Retinal pigment epithelial cell (primary cell): ENCODE measurements around the gene LYRM7.
A peak's percentile ranks its signal among the peaks of the same experiment; 100 is the strongest.
"Not testable (repeated sequence)": the region's sequence is repeated elsewhere in the genome, so short reads cannot be mapped to it uniquely, and the experiment has no call there.

Experiments
- DNase-seq: peaks from one replicate; pipeline ENCODE4 v3.0.0-alpha.2; 2010; ENCODE audit warnings: low read depth
- H3K4me3 ChIP-seq: 2 replicates; pipeline ENCODE4 v1.5.1; 2011; ENCODE audit warnings: mild to moderate bottlenecking, low read length, control low read depth, moderate library complexity
- TF ChIP-seq, protein P1 (sequence below): conservative IDR thresholded peaks from 2 replicates; pipeline ENCODE4 v1.5.1; 2011; ENCODE audit warnings: low read depth, low read length, control low read depth, inconsistent platforms

LYRM7 gene

DNA sequence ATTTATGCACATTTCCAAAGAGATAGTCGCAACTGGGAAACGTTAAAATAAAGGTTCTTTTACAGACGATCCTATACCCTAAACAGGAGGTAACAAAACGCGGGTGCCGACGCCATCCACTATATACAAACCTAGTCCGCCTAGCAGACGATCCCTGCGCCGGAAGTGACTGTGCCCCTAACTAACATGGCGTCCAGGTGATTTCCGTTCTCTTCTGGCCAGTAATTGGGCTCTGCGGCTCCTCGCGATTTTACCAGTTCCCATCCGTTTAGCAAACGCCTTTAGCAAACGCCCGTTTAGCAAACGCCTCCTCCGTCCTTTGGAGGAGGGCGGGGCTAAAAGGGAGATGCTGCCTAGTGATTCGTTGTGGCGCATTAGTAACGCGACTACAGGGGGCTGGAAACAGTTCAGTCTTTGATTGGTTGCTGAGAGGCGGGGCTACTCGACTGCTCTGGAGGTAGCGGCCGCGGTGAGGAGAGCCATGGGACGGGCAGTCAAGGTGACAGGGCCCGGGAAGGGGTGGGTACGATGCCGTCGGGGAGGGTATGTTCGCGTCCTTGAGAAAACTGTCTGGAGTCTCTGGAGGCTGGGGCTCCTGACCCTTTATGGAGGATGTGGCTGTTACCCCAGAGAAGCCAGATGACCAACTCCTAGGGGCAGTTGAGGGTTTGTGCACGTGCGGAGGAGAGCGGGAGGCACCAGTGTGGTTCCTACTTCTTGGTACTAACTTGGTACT is at the start of gene LYRM7:
TSS of gene LYRM7 (plus strand) at position 405 of the 736 bp plus-strand sequence. CDS start at position 482, 77 bp downstream.
- peak; percentile 98 for DNase-seq
- peak within 1 kb of the TSS; percentile 88 for H3K4me3 ChIP-seq
- TF ChIP-seq, protein P1, sequence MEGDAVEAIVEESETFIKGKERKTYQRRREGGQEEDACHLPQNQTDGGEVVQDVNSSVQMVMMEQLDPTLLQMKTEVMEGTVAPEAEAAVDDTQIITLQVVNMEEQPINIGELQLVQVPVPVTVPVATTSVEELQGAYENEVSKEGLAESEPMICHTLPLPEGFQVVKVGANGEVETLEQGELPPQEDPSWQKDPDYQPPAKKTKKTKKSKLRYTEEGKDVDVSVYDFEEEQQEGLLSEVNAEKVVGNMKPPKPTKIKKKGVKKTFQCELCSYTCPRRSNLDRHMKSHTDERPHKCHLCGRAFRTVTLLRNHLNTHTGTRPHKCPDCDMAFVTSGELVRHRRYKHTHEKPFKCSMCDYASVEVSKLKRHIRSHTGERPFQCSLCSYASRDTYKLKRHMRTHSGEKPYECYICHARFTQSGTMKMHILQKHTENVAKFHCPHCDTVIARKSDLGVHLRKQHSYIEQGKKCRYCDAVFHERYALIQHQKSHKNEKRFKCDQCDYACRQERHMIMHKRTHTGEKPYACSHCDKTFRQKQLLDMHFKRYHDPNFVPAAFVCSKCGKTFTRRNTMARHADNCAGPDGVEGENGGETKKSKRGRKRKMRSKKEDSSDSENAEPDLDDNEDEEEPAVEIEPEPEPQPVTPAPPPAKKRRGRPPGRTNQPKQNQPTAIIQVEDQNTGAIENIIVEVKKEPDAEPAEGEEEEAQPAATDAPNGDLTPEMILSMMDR = no peak

DNA sequence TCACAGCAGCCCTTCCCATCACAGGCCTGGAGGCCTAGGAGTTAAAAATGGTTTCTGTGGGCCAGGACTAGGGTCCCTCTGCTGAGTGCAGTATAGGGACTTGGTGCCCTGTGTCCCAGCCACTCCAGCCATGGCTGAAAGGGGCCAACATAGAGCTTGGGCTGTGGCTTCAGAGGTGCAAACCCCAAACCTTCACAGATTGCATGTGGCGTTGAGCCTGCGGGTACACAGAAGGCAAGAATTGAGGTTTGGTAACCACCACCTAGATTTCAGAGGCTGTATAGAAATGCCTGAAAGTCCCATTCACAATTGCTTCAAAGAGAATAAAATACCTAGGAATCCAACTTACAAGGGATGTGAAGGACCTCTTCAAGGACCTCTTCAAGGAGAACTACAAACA is 43.5 kb upstream of the LYRM7 start:
- not testable (repeated sequence) for DNase-seq, H3K4me3 ChIP-seq

DNA sequence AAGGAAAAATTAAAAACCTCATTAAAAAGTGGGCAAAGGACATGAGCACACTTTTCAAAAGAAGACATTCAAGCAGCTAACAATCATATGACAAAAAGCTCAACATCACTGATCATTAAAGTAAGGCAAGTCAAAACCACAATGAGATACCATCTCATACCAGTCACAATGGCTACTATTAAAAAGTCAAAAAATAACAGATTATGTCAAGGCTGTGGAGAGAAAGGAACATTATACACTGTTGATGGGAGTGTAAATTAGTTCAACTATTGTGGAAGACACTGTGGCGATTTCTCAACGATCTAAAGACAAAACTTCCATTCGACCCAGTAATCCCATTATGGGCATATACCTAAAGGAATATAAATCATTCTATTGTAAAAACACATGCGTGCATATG is 41.4 kb upstream of the LYRM7 start:
- TF ChIP-seq, protein P1 = no peak
- H3K4me3 ChIP-seq = no peak overlapping the region
- DNase-seq = no peak

DNA sequence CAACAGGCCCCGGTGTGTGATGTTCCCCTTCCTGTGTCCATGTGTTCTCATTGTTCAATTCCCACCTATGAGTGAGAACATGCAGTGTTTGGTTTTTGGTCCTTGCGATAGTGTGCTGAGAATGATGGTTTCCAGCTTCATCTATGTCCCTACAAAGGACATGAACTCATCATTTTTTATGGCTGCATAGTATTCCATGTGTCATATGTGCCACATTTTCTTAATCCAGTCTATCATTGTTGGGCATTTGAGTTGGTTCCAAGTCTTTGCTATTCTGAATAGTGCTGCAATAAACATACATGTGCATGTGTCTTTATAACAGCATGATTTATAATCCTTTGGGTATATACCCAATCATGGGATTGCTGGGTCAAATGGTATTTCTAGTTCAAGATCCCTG is 37.7 kb upstream of the LYRM7 start:
- DNase-seq, H3K4me3 ChIP-seq: not testable (repeated sequence)

DNA sequence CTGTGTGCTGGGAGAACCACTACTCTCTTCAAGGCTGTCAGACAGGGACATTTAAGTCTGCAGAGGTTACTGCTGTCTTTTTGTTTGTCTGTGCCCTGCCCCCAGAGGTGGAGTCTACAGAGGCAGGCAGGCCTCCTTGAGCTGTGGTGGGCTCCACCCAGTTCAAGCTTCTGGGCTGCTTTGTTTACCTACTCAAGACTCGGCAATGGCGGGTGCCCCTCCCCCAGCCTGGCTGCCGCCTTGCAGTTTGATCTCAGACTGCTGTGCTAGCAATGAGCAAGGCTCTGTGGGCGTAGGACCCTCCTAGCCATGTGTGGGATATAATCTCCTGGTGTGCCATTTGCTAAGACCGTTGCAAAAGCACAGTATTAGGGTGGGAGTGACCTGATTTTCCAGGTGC is 32.3 kb upstream of the LYRM7 start:
- not testable (repeated sequence) for DNase-seq, H3K4me3 ChIP-seq

DNA sequence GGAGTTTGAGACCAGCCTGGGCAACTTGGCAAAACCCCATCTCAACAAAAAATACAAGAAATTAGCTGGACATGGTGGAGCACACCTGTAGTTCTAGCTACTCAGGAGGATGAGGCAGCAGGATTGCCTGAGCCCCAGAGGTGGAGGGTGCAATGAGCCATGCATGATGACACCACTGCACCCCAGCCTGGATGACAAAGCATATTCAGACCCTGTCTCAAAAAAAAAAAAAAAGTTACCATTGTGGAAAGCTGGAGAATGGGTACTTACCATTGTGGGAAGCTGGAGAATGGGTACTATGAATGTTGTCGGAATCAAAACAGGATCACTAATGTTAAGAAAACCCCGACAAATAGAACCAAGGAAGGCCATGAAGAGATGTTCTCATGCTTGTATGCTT is 31.4 kb upstream of the LYRM7 start:
- DNase-seq = no peak
- no peak overlapping the region for H3K4me3 ChIP-seq
- TF ChIP-seq, protein P1 = no peak

DNA sequence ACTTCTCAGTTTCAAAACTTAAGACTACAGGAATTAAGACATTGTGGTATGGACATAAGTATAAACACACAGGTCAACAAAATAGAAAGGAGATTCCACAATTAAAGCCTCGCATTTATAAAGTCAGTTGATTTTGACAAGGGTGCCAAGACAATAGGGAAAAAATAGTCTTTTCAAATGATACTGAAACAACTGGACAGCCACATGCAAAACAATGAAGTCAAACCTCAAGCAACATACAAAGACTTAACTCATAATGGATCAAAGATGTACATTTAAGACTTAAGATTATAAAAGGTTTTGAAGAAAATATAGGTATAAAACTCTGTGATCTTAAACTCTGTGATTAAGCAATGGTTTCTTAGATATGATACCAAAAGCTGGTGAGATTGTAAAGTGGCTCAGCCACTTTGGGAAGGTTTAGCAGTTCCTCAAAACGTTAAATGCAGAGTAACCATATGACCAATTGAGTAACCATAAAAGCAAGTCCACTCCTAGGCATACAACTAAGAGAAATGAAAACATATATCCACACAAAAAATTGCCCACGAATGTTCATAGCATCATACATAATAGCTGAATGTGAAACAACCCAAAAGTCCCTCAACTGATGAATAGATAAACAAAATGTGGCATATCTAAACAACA is 27.6 kb upstream of the LYRM7 start:
- TF ChIP-seq, protein P1 = no peak
- no peak for DNase-seq

DNA sequence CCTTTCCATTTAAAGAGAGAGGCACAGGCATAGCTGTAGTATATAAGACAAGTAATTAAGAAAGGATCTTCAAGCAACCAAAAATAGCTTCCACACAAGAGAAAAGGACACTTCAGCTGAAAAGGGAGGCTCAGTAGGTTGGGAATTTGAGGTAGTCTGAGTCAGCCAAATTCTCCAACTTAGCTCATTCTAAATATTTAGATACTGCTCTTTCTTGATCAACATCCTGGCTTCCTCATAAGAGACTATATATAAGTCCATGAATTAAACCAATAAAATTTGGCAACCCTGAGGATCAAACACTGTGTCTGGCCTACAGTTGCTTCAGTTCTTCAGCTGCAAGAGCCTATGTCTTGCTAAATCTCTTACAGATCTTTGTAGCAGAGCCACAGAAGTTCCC is 23.5 kb upstream of the LYRM7 start:
- no peak overlapping the region for H3K4me3 ChIP-seq
- TF ChIP-seq, protein P1 = no peak
- no peak for DNase-seq

More for the DNA sequence above, 27.6 kb upstream of the LYRM7 start:
- no peak overlapping the region for H3K4me3 ChIP-seq
